ENCODE measurements around the gene ZBTB12. TPM values are rescaled to one million over a fixed set of nuclear protein-coding genes. Genes with fewer than 3 reads are reported as not detected.

ZBTB12 gene
- total RNA-seq, 1 donor, result 3.0 TPM

DNA sequence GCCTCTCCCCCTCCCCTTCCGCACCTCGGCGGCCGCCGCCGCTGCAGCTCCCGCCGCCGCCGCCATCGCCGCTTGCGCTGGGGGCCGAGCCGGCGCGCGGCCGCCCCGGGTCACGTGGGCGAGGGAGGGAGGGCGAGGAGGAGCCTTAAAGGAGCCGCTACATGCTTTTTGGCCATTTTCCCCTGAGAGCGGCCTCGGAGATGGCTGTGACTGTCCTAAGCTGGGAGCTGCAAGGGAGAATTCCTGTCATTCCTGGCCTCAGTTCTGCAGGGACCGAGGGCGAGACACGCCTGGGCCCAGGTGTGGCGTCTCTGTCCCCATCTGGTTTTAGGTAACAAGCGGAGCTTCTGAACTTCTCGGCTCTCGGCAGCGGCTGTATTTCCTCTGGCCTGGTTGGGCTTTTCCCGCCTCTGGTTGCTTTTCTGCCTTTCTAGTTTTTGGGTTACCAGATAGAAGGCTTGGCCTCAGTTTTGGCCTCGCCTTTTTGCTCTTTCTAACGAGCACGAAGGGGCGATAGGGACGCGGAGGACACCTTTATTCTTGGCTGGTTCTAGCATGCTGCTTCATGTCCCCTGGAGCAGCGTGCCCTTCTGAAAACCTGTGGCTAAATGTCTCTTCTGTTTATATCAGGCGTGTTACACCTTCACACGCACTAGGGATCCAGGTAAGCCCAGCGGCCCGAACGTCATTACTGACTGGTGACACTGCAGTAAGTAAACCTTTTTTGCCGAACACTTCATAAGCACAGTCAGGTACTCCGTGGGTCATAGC is 4.1 kb downstream of the ZBTB12 start, which contains the start of gene EHMT2:
Gene EHMT2, minus strand, starts transcription at position 87 of the 771 bp plus-strand sequence. Its CDS starts 21 bp downstream, at position 66.
- TF ChIP-seq CTCF (IDR thresholded peaks at IDR 0.05; ENCODE audit: insufficient read depth, low read depth, low read length), result no peak
- H3K4me3 ChIP-seq (ENCODE audit: low read depth, low read length), result peak within 1 kb of the TSS; percentile 70
- DNase-seq (ENCODE audit: low read depth), result peak; percentile 74

DNA sequence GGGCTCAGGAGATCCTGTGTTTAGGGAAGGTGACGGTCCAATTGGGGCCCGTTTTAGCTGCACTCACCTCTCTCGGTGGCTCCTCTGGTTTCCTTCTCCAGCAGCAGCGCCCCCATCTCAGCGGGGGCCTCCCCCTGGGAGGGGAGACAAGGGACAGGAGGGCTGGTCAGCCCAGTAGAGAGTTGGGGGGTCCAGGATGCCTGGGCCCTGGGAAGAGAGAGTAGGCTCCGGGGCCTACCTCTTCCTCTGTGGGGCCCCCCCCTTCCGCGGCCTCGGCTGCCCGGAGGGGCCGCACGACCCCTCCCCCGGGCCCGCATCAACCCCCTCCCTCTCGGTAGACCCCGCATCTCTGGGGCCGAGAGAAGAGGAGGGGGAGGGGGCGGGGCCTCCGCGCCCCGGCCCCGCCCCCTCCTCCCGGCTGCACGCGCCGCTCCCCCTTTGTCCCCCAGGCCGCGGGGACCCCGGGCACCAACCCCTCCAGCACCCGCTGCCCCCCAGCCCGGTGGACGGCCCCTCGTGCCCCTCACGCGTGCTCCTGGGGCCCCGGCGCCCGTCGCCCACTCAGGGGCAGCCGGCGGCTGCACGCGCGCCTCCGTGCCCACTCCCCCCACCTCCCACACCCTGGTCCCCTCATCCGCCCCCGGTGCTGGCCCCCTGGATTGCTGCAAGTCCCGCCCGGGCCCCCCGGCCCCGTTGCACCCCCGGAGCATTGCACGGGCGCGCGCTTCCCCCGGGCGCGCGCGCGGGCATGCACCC is 4.9 kb downstream of the ZBTB12 start:
- no peak for TF ChIP-seq CTCF (IDR thresholded peaks at IDR 0.05; ENCODE audit: insufficient read depth, low read depth, low read length)
- no peak for DNase-seq (ENCODE audit: low read depth)

DNA sequence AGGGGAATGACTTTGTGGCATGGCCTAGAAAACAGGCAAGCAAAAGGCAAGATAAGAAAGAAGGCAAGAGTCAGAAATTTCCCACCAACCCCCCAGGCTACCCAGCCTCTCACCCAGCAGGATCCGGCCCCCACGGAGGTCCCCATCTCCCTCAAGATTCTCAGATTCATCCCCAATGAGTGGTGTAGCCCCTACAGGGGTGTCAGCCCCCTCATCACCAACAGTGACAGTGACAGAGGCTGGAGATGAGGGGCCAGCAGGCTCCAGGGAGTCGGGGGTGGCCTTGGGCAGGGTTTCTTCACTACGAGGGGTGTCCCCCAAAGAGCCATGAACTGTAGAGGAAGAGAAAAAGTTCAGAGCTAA is 5.4 kb downstream of the ZBTB12 start:
- no peak for DNase-seq (ENCODE audit: low read depth)
- peak overlapping the region; percentile 70 for H3K4me3 ChIP-seq (ENCODE audit: low read depth, low read length)
- TF ChIP-seq CTCF (IDR thresholded peaks at IDR 0.05; ENCODE audit: insufficient read depth, low read depth, low read length), result no peak

More for the DNA sequence above, 4.9 kb downstream of the ZBTB12 start:
- H3K4me3 ChIP-seq (ENCODE audit: low read depth, low read length), result peak overlapping the region; percentile 70

- no peak for TF ChIP-seq CTCF (IDR thresholded peaks at IDR 0.05; ENCODE audit: insufficient read depth, low read depth, low read length)
- DNase-seq (ENCODE audit: low read depth), result no peak
- H3K4me3 ChIP-seq (ENCODE audit: low read depth, low read length), result no peak overlapping the region
These were observed 9.1 kb downstream of the ZBTB12 start for GRCh38 chr6:31892821-31893220.

- TF ChIP-seq CTCF (IDR thresholded peaks at IDR 0.05; ENCODE audit: insufficient read depth, low read depth, low read length), result no peak
- no peak for DNase-seq (ENCODE audit: low read depth)
- no peak overlapping the region for H3K4me3 ChIP-seq (ENCODE audit: low read depth, low read length)
These were observed 12.4 kb downstream of the ZBTB12 start for GRCh38 chr6:31889331-31889972.

DNA sequence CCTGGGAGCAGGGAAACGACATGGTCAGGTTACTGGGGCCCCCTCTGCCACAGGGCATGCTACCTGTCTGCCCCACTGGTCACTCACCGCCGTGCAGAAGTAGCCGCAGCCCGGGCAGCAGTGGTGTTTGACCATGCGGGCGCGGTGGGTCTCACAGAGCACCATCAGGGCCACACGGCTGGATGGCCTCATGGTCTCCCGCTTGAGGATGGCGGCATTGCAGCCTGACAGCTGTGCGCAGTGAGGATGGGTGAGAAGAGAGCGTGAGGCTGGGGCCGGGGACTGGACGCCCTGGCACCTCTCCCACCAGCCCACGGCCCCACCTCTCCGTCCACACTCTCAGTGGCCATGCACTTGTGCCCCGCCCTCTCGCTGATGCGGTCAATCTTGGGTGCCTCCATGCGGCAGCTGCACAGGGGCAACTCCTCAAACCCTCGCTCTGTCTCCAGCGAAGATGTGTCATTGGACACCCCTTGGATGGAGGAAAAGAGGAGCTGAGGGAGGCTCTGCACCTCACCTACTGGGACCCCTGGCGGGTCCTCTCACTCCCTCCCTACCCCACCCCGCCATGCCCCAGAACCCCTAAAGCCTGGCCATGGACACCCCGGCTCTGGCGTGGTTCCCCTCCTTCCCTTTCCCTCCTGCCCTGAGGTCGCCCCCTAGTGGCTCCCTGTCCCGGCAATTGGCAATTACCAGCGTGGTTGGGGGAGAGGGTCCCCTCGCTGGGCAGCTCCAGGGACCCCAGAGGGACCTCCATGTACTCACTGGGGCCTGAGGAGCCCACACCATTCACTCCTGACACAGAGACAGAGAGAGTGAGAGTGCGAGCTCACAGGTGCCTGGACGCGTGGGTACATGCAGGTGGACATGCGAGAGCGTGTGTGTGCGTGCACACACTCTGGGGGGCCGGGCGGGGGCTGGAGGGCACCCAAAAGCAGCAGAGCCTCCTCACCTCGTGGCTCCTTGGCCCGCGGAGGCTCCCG is 13.3 kb downstream of the ZBTB12 start:
- peak; percentile 76 for TF ChIP-seq CTCF (IDR thresholded peaks at IDR 0.05; ENCODE audit: insufficient read depth, low read depth, low read length)
- DNase-seq (ENCODE audit: low read depth), result peak; percentile 17
- no peak overlapping the region for H3K4me3 ChIP-seq (ENCODE audit: low read depth, low read length)
